ENCODE data around the gene PIP4K2C. TPM values are rescaled to one million over a fixed set of nuclear protein-coding genes. Genes with fewer than 3 reads are reported as not detected.
A peak's percentile ranks its signal among the peaks of the same experiment; 100 is the strongest.

PIP4K2C gene
- total RNA-seq, result 10 to 100 TPM; 23.4 to 24.8 TPM
- polyA plus RNA-seq, result 10 to 100 TPM; 10.9 to 24.6 (median 22.7) TPM
- 24.1 to 38.8 (median 28.6) reads per million in 6 experiments for total RNA-seq

- peak within 1 kb of the TSS; percentile 73 to 94 (median 90) for H3K27ac Mint-ChIP-seq
- peak within 1 kb of the TSS; percentile 85 to 92 (median 89) for H3K4me3 Mint-ChIP-seq
- peaks cover 0 to 22% (median 7%) of the 10 kb centered on the region in 3 donors for H3K36me3 Mint-ChIP-seq
- POLR2A ChIA-PET, result interaction anchor here (0.7 to 2.3 kb wide), 7 partner anchors 12 to 132 kb away, joined by 3 to 9 read pairs (median 5); partner anchors contain the start of gene DDIT3
- H3K27me3 Mint-ChIP-seq, result peaks cover 0 to under 1% (median 0%) of the 10 kb centered on the region in 5 donors
- H3K9me3 Mint-ChIP-seq, result no peaks in the 10 kb centered on the region
- peaks cover 19 to 38% (median 32%) of the 10 kb centered on the region in 4 donors for H3K4me1 Mint-ChIP-seq
- ATAC-seq (peak; percentile 80 to 91), DNase-seq (peak; percentile 49 to 84 (median 71))
These were observed at the start of gene PIP4K2C for GRCh38 chr12:57590864-57591781. TSS of gene PIP4K2C (plus strand) at chr12:57591192. CDS start at chr12:57591290, 98 bp downstream.

- DNase-seq (no peak), ATAC-seq (no peak)
- H3K4me1 Mint-ChIP-seq, result peaks cover 23 to 45% (median 32%) of the 10 kb centered on the region in 4 donors
- no peaks in the 10 kb centered on the region for H3K27me3 Mint-ChIP-seq
- POLR2A ChIA-PET, result no interaction called here
- no peak overlapping the region for H3K27ac Mint-ChIP-seq
- H3K9me3 Mint-ChIP-seq, result no peaks in the 10 kb centered on the region
- H3K4me3 Mint-ChIP-seq, result no peak overlapping the region
- peaks cover 0 to 43% (median 4%) of the 10 kb centered on the region in 3 donors for H3K36me3 Mint-ChIP-seq
These were observed 49.3 kb upstream of the PIP4K2C start for GRCh38 chr12:57541717-57542116.

- no peak for ATAC-seq
- Mint-ChIP-seq H3K36me3 (peaks cover 0 to 30% (median 2%) of the 10 kb centered on the region in 3 donors), H3K9me3 (no peaks in the 10 kb centered on the region), H3K4me1 (peaks cover 22 to 49% (median 40%) of the 10 kb centered on the region in 4 donors), H3K4me3 (no peak overlapping the region), H3K27me3 (no peaks in the 10 kb centered on the region), H3K27ac (peak overlapping the region in 5 of 10 donors; percentile 14 to 66 (median 53))
- POLR2A ChIA-PET, result interaction anchor here (1.0 to 1.7 kb wide), 3 partner anchors 19 to 85 kb away, joined by 3 to 5 read pairs (median 4); partner anchors contain the start of gene DDIT3
- DNase-seq, result no peak
These were observed 47.4 kb upstream of the PIP4K2C start for GRCh38 chr12:57543581-57543980.

DNA sequence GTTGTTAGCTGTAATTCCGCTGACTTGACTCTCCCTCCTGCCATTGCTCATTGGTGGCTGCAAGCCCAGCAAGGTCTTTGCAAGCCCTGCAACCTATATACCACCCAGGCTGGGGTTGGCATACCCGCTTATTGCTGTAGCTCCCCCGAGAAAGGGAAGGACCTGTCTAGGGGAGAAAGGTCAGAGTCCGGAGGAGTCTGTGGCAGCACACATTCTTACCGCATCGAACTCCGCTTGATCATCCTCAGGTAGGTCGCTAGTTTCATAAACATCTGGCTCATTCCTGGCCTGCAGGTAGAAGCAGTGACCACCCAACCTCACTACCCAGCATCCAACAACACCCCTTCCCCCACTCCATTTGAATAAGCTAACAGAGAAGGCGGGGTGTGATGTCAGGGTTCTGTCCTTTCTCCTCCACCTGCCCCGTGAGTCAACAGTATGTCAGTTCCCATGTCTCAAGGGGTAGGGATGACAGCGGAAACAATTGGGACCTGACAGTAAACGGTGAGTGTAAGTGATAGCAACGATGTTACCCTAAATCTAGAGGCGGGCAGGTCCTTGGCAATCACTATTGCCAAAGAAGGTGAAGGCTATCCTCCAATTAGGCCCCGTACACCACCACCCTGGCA, 45.1 kb upstream of the PIP4K2C start:
- Mint-ChIP-seq H3K4me1 (peaks cover 29 to 61% (median 53%) of the 10 kb centered on the region in 4 donors), H3K27me3 (peaks cover 0 to 9% (median 0%) of the 10 kb centered on the region in 5 donors), H3K36me3 (peaks cover 0 to 8% (median 0%) of the 10 kb centered on the region in 3 donors), H3K27ac (peak overlapping the region; percentile 86 to 98 (median 94)), H3K4me3 (peak overlapping the region; percentile 91 to 99 (median 97)), H3K9me3 (no peaks in the 10 kb centered on the region)
- DNase-seq (no peak), ATAC-seq (no peak)
- POLR2A ChIA-PET, result interaction anchor here (0.5 to 2.4 kb wide), 5 partner anchors 9 to 44 kb away, joined by 3 to 12 read pairs (median 3); partner anchors contain the start of gene DDIT3

DNA sequence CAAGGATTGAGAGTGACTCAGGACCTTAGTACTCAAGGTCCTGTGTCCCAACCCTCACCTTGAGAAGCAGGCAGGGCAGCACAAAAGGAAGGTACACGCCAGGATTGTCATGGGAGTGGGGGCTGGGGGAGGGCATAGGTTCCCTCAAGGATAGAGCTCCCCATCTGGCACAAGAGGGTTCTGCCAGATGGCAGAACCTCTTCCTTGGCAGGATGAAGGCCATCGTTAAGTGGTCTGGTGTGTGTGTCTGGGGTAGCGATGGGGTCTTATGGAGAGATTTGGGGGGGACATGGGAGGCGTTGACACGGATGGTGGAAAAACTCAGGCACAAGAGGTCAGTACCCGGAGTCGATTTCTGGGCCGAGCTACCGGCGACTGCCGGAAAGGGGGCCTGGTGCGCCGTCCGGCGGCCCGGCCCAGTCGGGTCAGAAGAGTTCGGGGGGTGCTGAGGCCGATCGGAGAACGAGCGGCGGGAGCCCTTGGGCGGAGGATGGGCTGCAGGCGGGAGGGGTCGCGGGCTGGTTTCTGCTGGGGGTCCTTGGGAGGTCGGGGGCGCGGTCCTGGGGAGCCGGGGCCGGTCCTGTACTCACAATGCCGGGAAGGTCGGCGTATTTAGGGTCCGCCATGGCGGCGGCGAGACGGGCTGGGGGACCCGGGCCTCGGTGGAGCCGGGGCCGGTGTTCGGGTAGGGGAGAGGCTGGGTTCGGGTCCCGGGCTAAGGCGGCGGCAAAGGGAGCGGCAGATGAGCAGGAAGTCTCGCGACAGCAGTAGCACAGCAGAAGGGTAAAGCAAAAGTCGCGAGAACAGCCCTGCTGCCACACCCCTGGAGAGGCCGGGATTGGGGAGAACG, 44.3 kb upstream of the PIP4K2C start, which contains the start of gene DCTN2:
Gene DCTN2 (minus strand): TSS at position 755 of the 850 bp plus-strand sequence. CDS start 129 bp downstream, at position 626.
- Mint-ChIP-seq H3K27me3 (peaks cover 0 to 14% (median 0%) of the 10 kb centered on the region in 5 donors), H3K4me3 (peak within 1 kb of the TSS; percentile 91 to 99 (median 97)), H3K36me3 (peaks cover 0 to 5% (median 0%) of the 10 kb centered on the region in 3 donors), H3K27ac (peak within 1 kb of the TSS; percentile 86 to 98 (median 94)), H3K4me1 (peaks cover 29 to 61% (median 57%) of the 10 kb centered on the region in 4 donors), H3K9me3 (no peaks in the 10 kb centered on the region)
- ATAC-seq, result peak; percentile 90 to 93
- peak; percentile 76 to 96 (median 90) for DNase-seq
- POLR2A ChIA-PET, result interaction anchor here (0.5 to 2.4 kb wide), 6 partner anchors 9 to 44 kb away, joined by 3 to 12 read pairs (median 4); partner anchors contain the start of gene DDIT3

DNA sequence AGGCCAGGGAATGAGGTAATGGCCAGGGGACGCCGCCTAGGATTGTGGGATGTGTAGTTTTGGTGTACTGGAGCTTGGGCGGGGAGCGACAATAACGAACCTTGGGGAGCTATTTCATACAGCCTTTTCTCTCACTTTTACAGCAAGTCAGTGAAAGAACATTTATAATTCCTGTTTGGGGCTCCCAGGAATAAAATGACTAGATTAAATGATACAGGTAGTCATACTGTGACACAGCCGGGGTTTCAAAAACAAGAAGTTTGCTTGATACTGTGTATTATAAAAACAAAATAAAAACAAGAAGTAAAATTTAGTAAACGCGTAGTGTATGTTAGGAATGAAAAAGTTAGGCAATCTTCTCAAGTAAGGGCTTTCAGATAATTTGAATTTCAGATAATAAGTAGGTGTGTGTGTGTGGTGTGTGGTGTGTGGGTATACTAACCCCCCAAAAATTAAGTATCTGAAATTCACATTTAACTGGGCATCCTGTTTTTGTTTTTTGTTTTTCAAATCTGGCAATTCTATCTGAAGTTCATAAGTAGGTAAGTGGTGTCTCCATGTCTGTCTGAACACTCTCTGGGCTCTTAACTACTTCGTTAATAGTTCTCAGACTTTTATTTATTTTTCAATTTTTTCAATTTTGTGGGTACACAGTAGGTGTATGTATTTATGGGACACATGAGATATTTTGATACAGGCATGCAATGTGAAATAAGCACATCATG, 43.5 kb upstream of the PIP4K2C start:
- no peak for DNase-seq
- ATAC-seq, result no peak
- Mint-ChIP-seq H3K27me3 (peaks cover 0 to 14% (median 0%) of the 10 kb centered on the region in 5 donors), H3K9me3 (no peaks in the 10 kb centered on the region), H3K4me1 (peaks cover 29 to 61% (median 57%) of the 10 kb centered on the region in 4 donors), H3K36me3 (no peaks in the 10 kb centered on the region), H3K27ac (peak overlapping the region; percentile 75 to 98 (median 94)), H3K4me3 (peak overlapping the region; percentile 91 to 99 (median 97))
- POLR2A ChIA-PET, result interaction anchor here (0.5 to 2.4 kb wide), 4 partner anchors 8 to 27 kb away, joined by 3 to 12 read pairs (median 4); partner anchors contain the start of gene DDIT3

- Mint-ChIP-seq H3K9me3 (no peaks in the 10 kb centered on the region), H3K27me3 (peaks cover 0 to 14% (median 0%) of the 10 kb centered on the region in 5 donors), H3K27ac (peak overlapping the region in 1 of 10 donors; percentile 98), H3K36me3 (no peaks in the 10 kb centered on the region), H3K4me1 (peaks cover 29 to 61% (median 55%) of the 10 kb centered on the region in 4 donors), H3K4me3 (peak overlapping the region in 4 of 10 donors; percentile 78 to 97 (median 96))
- DNase-seq, result no peak
- no peak for ATAC-seq
- POLR2A ChIA-PET, result no interaction called here
These were observed 43.0 kb upstream of the PIP4K2C start for GRCh38 chr12:57548013-57548315.

DNA sequence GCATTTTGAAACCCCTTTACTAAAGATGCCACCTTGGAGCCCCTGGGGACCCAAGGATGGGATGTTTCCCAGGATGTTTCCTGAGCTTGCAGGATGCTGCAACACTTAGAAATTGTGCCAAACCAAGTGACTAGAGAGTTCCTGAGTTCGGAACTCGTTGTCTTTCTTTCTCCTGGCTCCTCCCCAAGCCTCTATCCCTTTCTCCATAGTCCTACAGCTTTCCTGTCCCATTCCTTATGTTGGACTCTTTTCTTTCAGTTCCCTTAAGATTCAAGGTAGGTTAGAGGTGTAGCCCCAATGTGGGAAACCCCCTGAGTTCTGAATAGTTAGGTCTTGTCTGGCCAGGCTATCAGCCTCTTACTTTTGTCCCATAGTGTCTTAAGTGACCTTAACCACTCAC, 42.5 kb upstream of the PIP4K2C start:
- no peak for ATAC-seq
- POLR2A ChIA-PET, result interaction anchor here (0.7 kb wide), 2 partner anchors 22 to 68 kb away, joined by 3 to 4 read pairs; no protein-coding TSS in a partner anchor
- peaks cover 28 to 59% (median 53%) of the 10 kb centered on the region in 4 donors for H3K4me1 Mint-ChIP-seq
- peak overlapping the region in 8 of 10 donors; percentile 13 to 78 (median 45) for H3K4me3 Mint-ChIP-seq
- peaks cover 0 to 18% (median 0%) of the 10 kb centered on the region in 5 donors for H3K27me3 Mint-ChIP-seq
- no peaks in the 10 kb centered on the region for H3K36me3 Mint-ChIP-seq
- H3K9me3 Mint-ChIP-seq, result no peaks in the 10 kb centered on the region
- no peak for DNase-seq
- peak overlapping the region in 2 of 10 donors; percentile 47 to 48 for H3K27ac Mint-ChIP-seq

DNA sequence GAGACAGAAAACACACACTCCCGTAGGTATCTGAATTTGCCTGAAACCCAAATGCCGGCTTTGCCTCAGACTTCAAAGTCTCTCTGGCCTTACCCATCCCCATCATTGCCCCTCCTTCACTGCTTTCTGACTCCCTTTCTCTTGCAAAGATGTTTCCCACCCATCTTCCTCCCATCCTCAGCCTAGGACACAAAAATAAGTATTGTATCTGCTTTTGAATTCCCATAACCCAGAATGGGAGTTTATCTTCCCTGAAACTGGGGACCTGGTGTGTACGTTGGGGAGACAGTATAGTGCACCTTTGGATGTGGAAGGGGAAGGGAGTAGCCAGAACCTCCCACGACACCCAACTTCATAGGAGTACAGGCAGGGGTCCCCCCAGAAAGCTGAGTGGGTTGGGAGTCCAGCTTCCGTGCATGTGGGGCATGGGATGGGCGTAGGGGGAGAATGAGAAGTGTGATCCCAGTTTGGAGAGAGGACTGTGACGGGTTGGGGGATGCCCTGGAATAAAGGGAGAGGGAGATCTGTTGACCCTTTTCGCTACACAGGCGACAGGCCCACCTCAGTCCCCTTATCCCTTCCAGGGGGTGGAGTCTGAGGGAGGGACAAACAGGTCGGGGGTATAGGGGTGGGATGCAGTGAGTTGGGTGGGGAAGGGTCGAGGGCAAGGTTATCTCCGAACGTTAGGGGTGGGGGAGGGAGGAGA, 41.6 kb upstream of the PIP4K2C start:
- Mint-ChIP-seq H3K27ac (peak overlapping the region in 6 of 10 donors; percentile 43 to 71 (median 62)), H3K36me3 (no peaks in the 10 kb centered on the region), H3K9me3 (no peaks in the 10 kb centered on the region), H3K4me1 (peaks cover 24 to 52% (median 46%) of the 10 kb centered on the region in 4 donors), H3K4me3 (peak overlapping the region; percentile 68 to 85 (median 78)), H3K27me3 (peaks cover 0 to 18% (median 0%) of the 10 kb centered on the region in 5 donors)
- DNase-seq (no peak), ATAC-seq (no peak)
- POLR2A ChIA-PET, result interaction anchor here (0.5 to 0.7 kb wide), 3 partner anchors 35 to 1381 kb away, joined by 3 to 5 read pairs (median 4); no protein-coding TSS in a partner anchor

- Mint-ChIP-seq H3K27ac (peak within 1 kb of the TSS in 8 of 10 donors; percentile 47 to 86 (median 66)), H3K36me3 (no peaks in the 10 kb centered on the region), H3K4me3 (peak within 1 kb of the TSS; percentile 74 to 85 (median 80)), H3K9me3 (no peaks in the 10 kb centered on the region), H3K27me3 (peaks cover 0 to 18% (median 0%) of the 10 kb centered on the region in 5 donors), H3K4me1 (peaks cover 22 to 46% (median 41%) of the 10 kb centered on the region in 4 donors)
- POLR2A ChIA-PET, result interaction anchor here (0.5 kb wide), 1 partner anchor 36 kb away, joined by 5 read pairs; no protein-coding TSS in a partner anchor
- DNase-seq (peak; percentile 31 to 75 (median 58)), ATAC-seq (peak; percentile 54 to 68)
These were observed 40.9 kb upstream of the PIP4K2C start, which contains the start of gene KIF5A for GRCh38 chr12:57549909-57550640. TSS of gene KIF5A (plus strand) at chr12:57550044. CDS start at chr12:57550272, 228 bp downstream.

Measured in naive thymus-derived CD8-positive, alpha-beta T cell (primary cell).